GM23338 (cell line): Measurements from ENCODE around the gene ONECUT3. TPM values are rescaled to one million over a fixed set of nuclear protein-coding genes. Genes with fewer than 3 reads are reported as not detected.

ENCODE experiments used
- ATAC-seq: fragments of 200-7000 bp; cut with Tn5 transposase; 3 replicates; pipeline ENCODE4 v1.9.1; 2020
- DNase-seq: peaks from one replicate; pipeline ENCODE4 v3.0.0-alpha.2; 2015; ENCODE audit warnings: low spot score
- H2AFZ ChIP-seq: fragments of 200-600 bp; sonication (generic); 2 replicates; pipeline ENCODE4 v1.8.0; 2016; ENCODE audit warnings: antibody characterized with exemption, mild to moderate bottlenecking, moderate library complexity
- H3F3A ChIP-seq: fragments of 200-600 bp; sonication (generic); replicated peaks from 2 replicates; pipeline ENCODE4 v1.8.0; 2017; ENCODE audit warnings: antibody characterized with exemption, mixed run types, low read depth
- H3K27ac ChIP-seq: fragments of 200-600 bp; sonication (generic); 2 replicates; pipeline ENCODE4 v1.6.1; 2016; ENCODE audit warnings: low read depth
- H3K27me3 ChIP-seq: fragments of 200-600 bp; sonication (generic); 2 replicates; pipeline ENCODE4 v1.8.0; 2016; ENCODE audit warnings: mild to moderate bottlenecking, mixed run types, moderate library complexity; ENCODE audit not compliant: insufficient read depth
- H3K36me3 ChIP-seq: fragments of 200-600 bp; sonication (generic); 2 replicates; pipeline ENCODE4 v1.8.0; 2016; ENCODE audit warnings: mild to moderate bottlenecking; ENCODE audit not compliant: insufficient read depth
- H3K4me1 ChIP-seq: fragments of 200-600 bp; sonication (generic); 2 replicates; pipeline ENCODE4 v1.8.0; 2016; ENCODE audit warnings: mild to moderate bottlenecking, moderate library complexity; ENCODE audit not compliant: insufficient read depth
- H3K4me2 ChIP-seq: fragments of 200-600 bp; sonication (generic); 2 replicates; pipeline ENCODE4 v1.7.1; 2017; ENCODE audit warnings: mixed run types
- H3K4me3 ChIP-seq: fragments of 200-600 bp; sonication (generic); 2 replicates; pipeline ENCODE4 v1.6.1; 2016; ENCODE audit warnings: mixed run types
- H3K79me2 ChIP-seq: fragments of 200-600 bp; sonication (generic); replicated peaks from 2 replicates; pipeline ENCODE4 v1.8.0; 2017; ENCODE audit warnings: mild to moderate bottlenecking; ENCODE audit not compliant: insufficient read depth
- H3K9me2 ChIP-seq: fragments of 200-600 bp; sonication (generic); 2 replicates; pipeline ENCODE4 v1.8.0; 2017; ENCODE audit not compliant: insufficient read depth
- H4K20me1 ChIP-seq: fragments of 200-600 bp; sonication (generic); replicated peaks from 2 replicates; pipeline ENCODE4 v1.8.0; 2017; ENCODE audit warnings: mild to moderate bottlenecking; ENCODE audit not compliant: insufficient read depth
- H3K27ac Mint-ChIP-seq: 2 replicates; pipeline ENCODE4 v1.8.0; 2020; ENCODE audit warnings: inconsistent platforms, mild to moderate bottlenecking, moderate library complexity, mixed read lengths
- H3K27me3 Mint-ChIP-seq: 3 replicates; pipeline ENCODE4 v1.8.0; 2022; ENCODE audit warnings: low read depth, mild to moderate bottlenecking, moderate library complexity, mixed read lengths, inconsistent platforms; ENCODE audit not compliant: insufficient read depth, poor library complexity
- H3K36me3 Mint-ChIP-seq: 3 replicates; pipeline ENCODE4 v1.8.0; 2021; ENCODE audit warnings: low read depth, mild to moderate bottlenecking, inconsistent platforms, moderate library complexity, mixed read lengths
- H3K4me1 Mint-ChIP-seq: 3 replicates; pipeline ENCODE4 v1.8.0; 2020; ENCODE audit warnings: mild to moderate bottlenecking, inconsistent platforms, mixed read lengths
- H3K4me3 Mint-ChIP-seq: 3 replicates; pipeline ENCODE4 v1.8.0; 2021; ENCODE audit warnings: moderate library complexity, mild to moderate bottlenecking, inconsistent platforms, mixed read lengths
- H3K9me3 Mint-ChIP-seq: 3 replicates; pipeline ENCODE4 v1.8.0; 2020; ENCODE audit warnings: moderate library complexity, mild to moderate bottlenecking, inconsistent platforms, mixed read lengths
- CREB1 ChIP-seq: fragments of 250-450 bp; sonication (Bioruptor Pico); IDR thresholded peaks from 2 replicates; pipeline ENCODE4 v1.5.0; 2020; ENCODE audit warnings: low read depth, mild to moderate bottlenecking, moderate library complexity
- EZH2 ChIP-seq: fragments of 200-600 bp; sonication (generic); IDR thresholded peaks from one replicate; pipeline ENCODE4 v1.8.0; 2017; ENCODE audit warnings: antibody characterized with exemption, mild to moderate bottlenecking, low read depth; ENCODE audit not compliant: unreplicated experiment
- long read RNA-seq: library from polyadenylated mRNA; unstranded; transcript quantifications from one replicate; pipeline ENCODE4 v2.0.0, GENCODE V29; 2020; ENCODE audit not compliant: unreplicated experiment
- polyA plus RNA-seq: library from polyadenylated mRNA; unstranded; fragments of >200 nt; fragmentation: Nextera tagmentation; extraction: Ambion mirVana; gene quantifications from 2 replicates; pipeline ENCODE4 v1.2.1, GENCODE V29; 2016
- total RNA-seq: library from RNA; depleted of rRNA; stranded (reverse); fragments of >200 nt; shearing (Covaris generic); gene quantifications from 2 replicates; pipeline ENCODE4 v1.2.3, GENCODE V29; 2014; rRNA removed
- TF ChIP-seq, protein P1 (sequence below): fragments of 250-450 bp; sonication (Bioruptor Pico); IDR thresholded peaks from 2 replicates; pipeline ENCODE4 v1.5.0; 2020; ENCODE audit warnings: mild to moderate bottlenecking, moderate library complexity

The ONECUT3 gene
- total RNA-seq (not detected in 2 replicates), polyA plus RNA-seq (not detected in 2 replicates)
- long read RNA-seq = 0 reads

GRCh38 chr19:1752757-1753728, at the start of gene ONECUT3:
ONECUT3 (plus strand) TSS chr19:1753506; CDS start chr19:1753663, 157 bp downstream.
- no peak within 1 kb of the TSS for H3K4me3 ChIP-seq
- DNase-seq (no peak), ATAC-seq (peak; percentile 6)
- peaks cover 15% of the 10 kb centered on the region for H3K4me1 Mint-ChIP-seq
- H3K79me2 ChIP-seq = no peaks in the 10 kb centered on the region
- no peak within 1 kb of the TSS for H2AFZ ChIP-seq
- TF ChIP-seq CREB1 (CRISPR knock-in tag) = peak; percentile 58; the same call in 1 of the 2 replicates
- TF ChIP-seq, protein P1, sequence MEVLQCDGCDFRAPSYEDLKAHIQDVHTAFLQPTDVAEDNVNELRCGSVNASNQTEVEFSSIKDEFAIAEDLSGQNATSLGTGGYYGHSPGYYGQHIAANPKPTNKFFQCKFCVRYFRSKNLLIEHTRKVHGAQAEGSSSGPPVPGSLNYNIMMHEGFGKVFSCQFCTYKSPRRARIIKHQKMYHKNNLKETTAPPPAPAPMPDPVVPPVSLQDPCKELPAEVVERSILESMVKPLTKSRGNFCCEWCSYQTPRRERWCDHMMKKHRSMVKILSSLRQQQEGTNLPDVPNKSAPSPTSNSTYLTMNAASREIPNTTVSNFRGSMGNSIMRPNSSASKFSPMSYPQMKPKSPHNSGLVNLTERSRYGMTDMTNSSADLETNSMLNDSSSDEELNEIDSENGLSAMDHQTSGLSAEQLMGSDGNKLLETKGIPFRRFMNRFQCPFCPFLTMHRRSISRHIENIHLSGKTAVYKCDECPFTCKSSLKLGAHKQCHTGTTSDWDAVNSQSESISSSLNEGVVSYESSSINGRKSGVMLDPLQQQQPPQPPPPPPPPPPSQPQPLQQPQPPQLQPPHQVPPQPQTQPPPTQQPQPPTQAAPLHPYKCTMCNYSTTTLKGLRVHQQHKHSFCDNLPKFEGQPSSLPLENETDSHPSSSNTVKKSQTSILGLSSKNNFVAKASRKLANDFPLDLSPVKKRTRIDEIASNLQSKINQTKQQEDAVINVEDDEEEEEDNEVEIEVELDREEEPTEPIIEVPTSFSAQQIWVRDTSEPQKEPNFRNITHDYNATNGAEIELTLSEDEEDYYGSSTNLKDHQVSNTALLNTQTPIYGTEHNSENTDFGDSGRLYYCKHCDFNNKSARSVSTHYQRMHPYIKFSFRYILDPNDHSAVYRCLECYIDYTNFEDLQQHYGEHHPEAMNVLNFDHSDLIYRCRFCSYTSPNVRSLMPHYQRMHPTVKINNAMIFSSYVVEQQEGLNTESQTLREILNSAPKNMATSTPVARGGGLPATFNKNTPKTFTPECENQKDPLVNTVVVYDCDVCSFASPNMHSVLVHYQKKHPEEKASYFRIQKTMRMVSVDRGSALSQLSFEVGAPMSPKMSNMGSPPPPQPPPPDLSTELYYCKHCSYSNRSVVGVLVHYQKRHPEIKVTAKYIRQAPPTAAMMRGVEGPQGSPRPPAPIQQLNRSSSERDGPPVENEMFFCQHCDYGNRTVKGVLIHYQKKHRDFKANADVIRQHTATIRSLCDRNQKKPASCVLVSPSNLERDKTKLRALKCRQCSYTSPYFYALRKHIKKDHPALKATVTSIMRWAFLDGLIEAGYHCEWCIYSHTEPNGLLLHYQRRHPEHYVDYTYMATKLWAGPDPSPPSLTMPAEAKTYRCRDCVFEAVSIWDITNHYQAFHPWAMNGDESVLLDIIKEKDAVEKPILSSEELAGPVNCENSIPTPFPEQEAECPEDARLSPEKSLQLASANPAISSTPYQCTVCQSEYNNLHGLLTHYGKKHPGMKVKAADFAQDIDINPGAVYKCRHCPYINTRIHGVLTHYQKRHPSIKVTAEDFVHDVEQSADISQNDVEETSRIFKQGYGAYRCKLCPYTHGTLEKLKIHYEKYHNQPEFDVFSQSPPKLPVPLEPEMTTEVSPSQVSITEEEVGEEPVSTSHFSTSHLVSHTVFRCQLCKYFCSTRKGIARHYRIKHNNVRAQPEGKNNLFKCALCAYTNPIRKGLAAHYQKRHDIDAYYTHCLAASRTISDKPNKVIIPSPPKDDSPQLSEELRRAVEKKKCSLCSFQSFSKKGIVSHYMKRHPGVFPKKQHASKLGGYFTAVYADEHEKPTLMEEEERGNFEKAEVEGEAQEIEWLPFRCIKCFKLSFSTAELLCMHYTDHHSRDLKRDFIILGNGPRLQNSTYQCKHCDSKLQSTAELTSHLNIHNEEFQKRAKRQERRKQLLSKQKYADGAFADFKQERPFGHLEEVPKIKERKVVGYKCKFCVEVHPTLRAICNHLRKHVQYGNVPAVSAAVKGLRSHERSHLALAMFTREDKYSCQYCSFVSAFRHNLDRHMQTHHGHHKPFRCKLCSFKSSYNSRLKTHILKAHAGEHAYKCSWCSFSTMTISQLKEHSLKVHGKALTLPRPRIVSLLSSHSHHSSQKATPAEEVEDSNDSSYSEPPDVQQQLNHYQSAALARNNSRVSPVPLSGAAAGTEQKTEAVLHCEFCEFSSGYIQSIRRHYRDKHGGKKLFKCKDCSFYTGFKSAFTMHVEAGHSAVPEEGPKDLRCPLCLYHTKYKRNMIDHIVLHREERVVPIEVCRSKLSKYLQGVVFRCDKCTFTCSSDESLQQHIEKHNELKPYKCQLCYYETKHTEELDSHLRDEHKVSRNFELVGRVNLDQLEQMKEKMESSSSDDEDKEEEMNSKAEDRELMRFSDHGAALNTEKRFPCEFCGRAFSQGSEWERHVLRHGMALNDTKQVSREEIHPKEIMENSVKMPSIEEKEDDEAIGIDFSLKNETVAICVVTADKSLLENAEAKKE (CRISPR knock-in tag) = no peak
- TF ChIP-seq EZH2 = peak; percentile 68
- peak within 1 kb of the TSS; percentile 69; the same call in 1 of the 2 replicates for H3K4me2 ChIP-seq
- no peak within 1 kb of the TSS for H3K27ac ChIP-seq
- H3K27ac Mint-ChIP-seq = no peak within 1 kb of the TSS
- peaks cover 86% of the 10 kb centered on the region for H3K27me3 Mint-ChIP-seq
- H3K4me3 Mint-ChIP-seq = no peak within 1 kb of the TSS
- peaks cover 17% of the 10 kb centered on the region for H3F3A ChIP-seq
- H3K9me3 Mint-ChIP-seq = no peaks in the 10 kb centered on the region; the same call in 2 of the 3 replicates
- H3K4me1 ChIP-seq = peaks cover 20% of the 10 kb centered on the region; the same call in 1 of the 2 replicates
- H4K20me1 ChIP-seq = peaks cover 22% of the 10 kb centered on the region; the same call in 1 of the 2 replicates
- no peaks in the 10 kb centered on the region for H3K36me3 Mint-ChIP-seq
- H3K9me2 ChIP-seq = no peaks in the 10 kb centered on the region
- H3K27me3 ChIP-seq = peaks cover 92% of the 10 kb centered on the region
- no peaks in the 10 kb centered on the region for H3K36me3 ChIP-seq
